GM18858 (cell line): ENCODE data around the gene STX8.
"Not testable (repeated sequence)": the region's sequence is repeated elsewhere in the genome, so short reads cannot be mapped to it uniquely, and the experiment has no call there.

Experiments
- ATAC-seq: cut with Tn5 transposase; IDR thresholded peaks from one replicate; pipeline ENCODE4 v1.9.1; 2021; ENCODE audit not compliant: unreplicated experiment

The STX8 gene

GRCh38 chr17:9557161-9557755, 18.4 kb downstream of the STX8 start:
- ATAC-seq, result no peak

GRCh38 chr17:9554715-9555114, 20.9 kb downstream of the STX8 start:
- ATAC-seq, result not testable (repeated sequence)

- ATAC-seq, result no peak
Observed at GRCh38 chr17:9553596-9553995, 22.0 kb downstream of the STX8 start.

DNA sequence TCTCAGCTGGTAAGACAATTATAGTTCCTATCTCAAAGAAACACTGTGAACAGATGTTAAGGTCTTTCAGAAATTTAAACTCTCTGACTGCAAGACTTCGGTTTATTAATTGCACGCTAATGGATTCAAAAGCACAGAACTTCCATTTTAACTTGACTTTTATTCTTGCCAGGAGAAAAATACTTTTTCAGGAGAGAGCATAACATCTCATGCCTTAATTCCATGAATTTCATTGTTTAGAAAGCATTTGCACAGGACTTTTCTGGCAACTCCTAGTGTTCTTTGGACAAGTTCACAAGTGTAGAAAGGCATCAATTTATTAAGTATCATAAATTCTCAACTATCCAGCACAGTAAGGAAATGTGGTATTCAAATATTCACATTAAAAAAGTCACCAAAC, 22.4 kb downstream of the STX8 start:
- ATAC-seq, result no peak

DNA sequence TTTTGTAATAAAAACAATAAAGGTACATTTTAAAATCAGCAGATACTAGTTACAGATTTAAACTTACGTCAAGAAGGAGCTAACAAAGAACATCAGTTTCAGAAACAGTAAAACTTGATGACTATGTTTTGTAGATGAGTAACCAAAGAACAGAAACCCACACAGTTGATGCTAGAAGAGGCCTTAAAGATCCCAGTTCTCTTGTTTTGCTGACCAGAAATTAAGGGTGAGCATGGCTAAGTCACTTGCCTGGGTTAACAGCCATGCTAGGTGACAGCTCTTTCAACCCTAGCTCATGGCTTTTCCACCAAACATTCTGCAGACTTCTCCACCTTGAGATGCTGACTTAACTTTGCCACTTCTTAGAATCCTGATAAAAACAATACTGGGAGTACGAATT, 26.4 kb downstream of the STX8 start:
- ATAC-seq, result no peak

DNA sequence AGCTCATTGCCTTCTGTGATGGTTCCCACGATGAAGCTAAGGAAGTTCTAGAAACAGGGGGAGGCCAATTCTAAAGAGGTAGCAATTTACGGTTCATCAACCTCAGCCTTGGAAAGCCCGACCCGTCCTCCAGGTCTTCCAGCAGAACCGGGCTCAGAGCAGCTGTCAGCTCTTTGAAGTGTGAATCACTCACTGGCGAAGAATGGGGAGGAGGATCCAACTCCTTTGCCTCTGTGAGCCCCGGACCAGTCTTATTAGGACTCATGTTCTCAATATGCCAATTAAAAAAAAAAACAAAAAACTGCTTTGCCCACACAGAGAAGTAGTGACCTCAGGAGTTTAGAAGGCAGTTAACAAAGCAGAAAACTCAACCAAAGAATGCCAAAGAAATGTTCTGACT, 31.4 kb downstream of the STX8 start:
- no peak for ATAC-seq

GRCh38 chr17:9541718-9542117, 33.9 kb downstream of the STX8 start:
- no peak for ATAC-seq

DNA sequence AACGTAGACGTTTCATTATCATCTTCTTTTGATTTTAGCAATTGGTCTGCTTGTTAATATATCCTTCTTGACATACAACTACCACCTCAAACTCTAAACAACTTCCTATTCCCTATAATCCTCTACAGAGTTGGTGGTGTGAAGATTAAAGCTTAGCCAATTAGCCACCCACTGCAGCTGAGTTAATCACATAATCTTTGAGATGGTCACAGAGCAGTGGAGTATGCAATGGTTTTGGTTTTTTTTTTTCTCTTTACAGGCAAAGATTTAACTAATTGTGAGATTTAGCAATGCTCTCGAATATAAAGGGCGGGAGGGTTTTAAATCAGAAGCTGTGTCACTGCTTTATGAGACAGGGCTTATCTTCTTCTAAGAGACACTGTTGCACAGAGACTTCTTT, 37.0 kb downstream of the STX8 start:
- ATAC-seq, result no peak

DNA sequence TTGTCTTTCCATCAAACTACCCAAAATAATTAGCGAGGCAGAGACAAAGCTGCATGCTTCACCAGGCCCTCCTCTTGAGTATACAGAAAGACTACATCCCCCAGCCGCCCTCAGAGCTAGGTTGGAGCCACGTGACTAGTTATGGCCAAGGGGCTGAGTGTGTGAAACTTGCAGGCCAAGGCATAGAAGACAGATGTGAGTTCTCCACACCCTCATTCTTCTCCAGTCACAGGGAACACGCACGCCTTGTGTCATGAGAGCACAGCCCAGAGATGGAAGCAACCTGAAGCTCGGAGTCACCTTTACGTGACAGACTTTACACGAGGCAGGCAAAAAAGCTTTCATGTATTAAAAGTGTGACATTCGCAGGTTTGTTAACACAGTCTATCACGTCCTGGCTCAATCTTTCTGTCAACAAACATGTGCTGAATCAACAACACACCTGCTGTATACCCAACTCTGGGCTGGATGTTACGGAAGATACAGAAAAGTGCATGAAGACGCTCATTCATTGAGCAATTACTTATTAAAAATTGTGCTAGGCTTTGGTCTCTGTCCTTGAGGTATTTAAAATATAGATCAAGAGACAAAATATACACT, 38.3 kb downstream of the STX8 start:
- no peak for ATAC-seq

DNA sequence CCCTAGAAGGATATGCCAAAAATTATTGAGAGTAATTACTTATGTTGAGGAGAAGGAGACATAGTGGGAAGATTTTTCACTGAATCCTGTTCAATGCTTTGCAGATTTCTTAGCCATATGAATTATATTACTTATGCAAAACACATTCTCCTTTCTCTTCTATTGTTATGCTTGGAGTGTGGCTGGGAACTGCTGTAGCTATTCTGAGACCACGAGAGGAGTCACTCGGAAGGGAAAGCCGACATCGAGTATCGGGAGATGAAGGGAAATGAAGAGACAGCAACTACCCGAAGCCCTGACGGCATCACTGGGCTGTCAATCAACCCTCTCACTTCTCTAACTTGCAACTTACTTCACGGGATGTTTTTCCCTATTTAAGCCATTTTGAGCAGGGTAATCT, 39.6 kb downstream of the STX8 start:
- no peak for ATAC-seq

DNA sequence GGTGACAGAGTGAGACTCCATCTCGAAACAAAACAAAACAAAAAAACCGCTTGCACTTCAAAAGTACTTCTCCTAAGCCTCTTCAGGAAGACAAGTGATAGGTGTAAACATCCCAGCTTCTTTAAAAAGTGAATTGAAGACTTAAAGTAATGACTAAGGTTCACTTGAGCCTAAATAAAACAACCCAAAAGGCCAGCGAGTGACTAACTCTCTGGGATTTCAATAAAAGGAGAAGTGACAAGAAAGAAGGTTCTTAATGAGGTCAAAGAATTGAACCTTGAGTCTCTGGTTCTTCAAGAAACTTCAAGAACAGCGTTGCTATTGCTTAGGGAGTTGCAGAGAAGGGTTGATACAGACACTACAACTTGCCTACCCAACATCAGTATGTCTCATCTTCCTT, 42.2 kb downstream of the STX8 start:
- ATAC-seq, result no peak

DNA sequence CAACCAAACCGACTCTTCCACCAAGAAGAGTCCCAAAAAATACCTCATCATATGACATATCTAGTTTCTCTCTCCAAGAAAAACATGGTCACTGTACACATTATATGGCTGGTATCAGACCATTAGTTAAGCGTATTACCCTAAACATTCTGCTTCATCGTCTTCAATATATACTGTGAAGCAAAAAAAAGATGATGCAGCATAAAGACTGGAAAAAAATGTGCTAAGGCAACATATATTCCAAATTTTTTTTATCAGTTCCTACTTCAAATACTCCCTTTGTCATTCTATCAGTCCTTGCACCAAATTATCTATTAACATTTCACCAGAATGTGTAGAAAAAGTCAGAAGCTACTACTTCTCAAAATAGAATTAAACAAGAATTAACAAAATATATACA, 42.9 kb downstream of the STX8 start:
- ATAC-seq, result no peak

- ATAC-seq, result no peak
Observed at GRCh38 chr17:9531034-9531433, 44.6 kb downstream of the STX8 start.

DNA sequence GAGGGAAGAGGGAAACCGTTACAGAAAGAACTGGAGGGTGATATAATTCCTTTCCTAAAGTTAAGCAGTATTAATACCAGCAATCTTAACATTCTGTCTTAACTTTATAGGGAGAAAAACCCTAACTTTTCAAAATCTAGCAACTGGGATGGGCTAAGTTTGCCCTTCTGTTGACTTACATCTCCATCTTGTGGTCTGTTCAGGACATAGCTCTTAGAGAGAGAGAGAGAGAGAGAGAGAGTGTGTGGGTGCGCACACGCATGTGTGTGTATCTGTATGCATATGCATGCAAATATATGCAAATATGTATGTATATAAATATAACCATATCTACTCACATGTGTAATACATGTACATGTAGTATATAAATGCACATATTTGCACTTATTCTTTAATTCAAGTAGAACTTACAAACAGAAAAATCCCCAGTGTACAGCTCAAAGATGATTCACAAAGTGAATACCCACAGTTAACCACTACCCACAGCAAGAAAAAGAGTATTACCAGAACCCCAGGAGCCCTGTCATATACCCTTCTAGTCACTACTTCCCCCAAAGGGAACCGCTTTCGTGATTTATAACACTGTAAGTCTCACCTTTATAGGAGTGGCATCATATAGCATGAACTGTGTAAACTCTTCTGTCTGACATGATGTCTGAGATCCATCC, 46.5 kb downstream of the STX8 start:
- no peak for ATAC-seq

DNA sequence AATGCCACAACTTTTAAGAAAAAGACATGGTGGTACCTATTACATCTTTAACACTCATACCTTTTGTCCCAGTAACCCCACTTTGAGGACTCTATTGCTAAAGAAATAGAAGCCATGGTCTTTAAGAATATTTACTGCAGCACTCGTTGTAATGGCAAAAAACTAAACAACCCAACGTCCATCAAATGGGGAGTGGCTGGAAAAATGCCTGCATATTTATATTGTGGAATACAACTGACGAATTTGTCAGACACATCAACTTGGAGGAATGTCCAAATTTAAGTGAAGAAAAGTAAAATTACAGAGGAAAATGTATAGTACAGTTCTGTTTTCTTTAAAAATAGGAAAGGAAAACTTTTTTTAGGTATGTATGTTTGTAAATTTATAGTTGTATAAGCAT, 47.8 kb downstream of the STX8 start:
- no peak for ATAC-seq

- ATAC-seq, result no peak
Observed at GRCh38 chr17:9522074-9522473, 53.5 kb downstream of the STX8 start.

GRCh38 chr17:9521062-9521461, 54.6 kb downstream of the STX8 start:
- ATAC-seq, result no peak

GRCh38 chr17:9520649-9521048, 55.0 kb downstream of the STX8 start:
- no peak for ATAC-seq

DNA sequence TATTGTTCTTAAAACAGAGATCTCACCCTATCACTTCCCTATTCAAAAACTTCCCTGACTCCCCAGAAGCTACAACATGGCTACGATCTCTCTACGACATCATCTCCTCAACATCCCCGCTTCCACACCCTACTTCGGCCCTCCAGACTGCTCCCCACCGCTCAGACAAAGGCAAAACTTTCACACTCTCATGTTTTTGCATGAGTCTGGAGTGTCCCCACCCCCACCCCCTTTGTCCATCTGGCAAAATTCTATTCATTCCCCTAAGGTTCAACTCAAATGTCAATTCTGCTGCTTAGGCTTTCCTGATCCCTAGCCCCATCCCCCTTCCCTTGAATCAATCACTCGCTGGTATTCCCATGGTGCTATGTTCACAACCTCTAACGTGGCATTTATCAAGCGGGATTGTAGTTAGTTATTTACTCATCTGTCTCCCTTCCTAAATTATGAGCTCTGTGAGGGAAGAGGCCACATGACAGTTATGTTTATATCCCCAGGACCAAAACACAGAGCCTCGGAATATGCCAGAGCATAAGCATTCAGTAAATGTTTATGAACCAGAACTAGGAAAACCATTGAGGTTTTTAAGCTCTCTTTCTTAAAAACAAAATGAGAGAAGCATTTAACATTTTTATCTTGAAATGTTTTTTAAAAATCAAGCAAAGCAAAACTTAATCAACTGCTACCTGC, 55.9 kb downstream of the STX8 start:
- ATAC-seq, result no peak

- ATAC-seq, result no peak
Observed at GRCh38 chr17:9517396-9517795, 58.2 kb downstream of the STX8 start.

DNA sequence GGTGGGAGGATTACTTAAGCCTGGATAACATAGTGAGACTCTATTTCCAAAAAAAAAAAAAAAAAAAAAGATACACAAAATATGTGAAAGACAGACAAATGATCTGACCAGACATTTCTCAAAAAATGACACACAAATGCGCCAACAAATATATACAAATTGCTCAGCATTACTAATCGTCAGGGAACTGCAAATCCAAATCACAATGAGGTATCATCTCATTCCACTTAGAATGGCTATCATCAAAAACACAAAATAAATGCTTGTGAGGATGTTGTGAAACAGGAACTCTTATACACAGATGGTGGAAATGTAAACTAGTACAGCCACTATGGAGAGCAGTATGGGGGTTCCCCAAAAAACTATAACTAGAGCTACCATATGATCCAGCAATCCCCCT, 62.4 kb downstream of the STX8 start:
- no peak for ATAC-seq
